GM10248 (cell line): ENCODE data around the gene CEPT1.

Source experiments
- CTCF ChIA-PET: fragments of 300-600 bp; sonication (Branson Sonifier 250); formaldehyde crosslinking; extraction: SDS; loops from one replicate; lab custom pipeline; 2021; ENCODE audit warnings: antibody characterized with exemption; lab: Yijun Ruan, JAX
- POLR2A ChIA-PET: fragments of 350-650 bp; sonication (Branson Sonifier 250); formaldehyde crosslinking; extraction: SDS; loops from one replicate; lab custom pipeline; 2020; ENCODE audit warnings: antibody characterized with exemption; lab: Yijun Ruan, JAX
- DNase-seq: peaks from one replicate; pipeline ENCODE4 v3.0.0; 2012; ENCODE audit errors: extremely low spot score
- CTCF ChIP-seq: IDR thresholded peaks from 2 replicates; pipeline ENCODE4 v1.5.1; 2012; ENCODE audit warnings: mild to moderate bottlenecking, low read depth; ENCODE audit errors: extremely low read depth, missing control alignments, control extremely low read depth

CEPT1 gene

DNA sequence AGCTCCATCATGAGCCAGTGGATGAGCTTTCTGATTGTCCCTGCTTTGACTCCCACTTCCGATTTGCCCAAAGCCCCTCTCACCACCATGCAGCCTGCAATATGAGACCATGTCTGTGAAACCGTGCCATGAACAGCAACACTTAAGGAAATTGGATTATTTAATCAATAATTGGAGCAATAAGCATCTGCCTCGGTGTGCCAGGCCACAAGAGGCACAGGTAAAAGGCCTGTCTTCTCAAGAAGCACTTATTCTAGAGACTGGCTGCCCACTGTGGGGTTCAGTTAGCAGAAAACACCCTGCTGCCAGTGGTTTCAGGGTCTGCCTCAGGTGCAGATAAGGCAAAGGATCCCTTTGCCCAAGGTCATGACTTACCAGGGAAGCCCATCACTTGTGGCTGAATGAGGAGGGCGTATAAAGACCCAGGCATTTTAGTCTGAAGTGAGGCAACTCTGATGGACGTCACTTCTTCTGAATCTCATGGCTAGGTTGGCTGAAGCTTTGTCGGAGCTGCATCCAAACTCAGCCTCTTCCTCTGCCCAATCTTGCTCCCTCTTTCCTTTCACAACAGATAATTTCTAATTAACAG, 80.4 kb downstream of the CEPT1 start:
- no peak for TF ChIP-seq CTCF
- CTCF ChIA-PET = interaction anchor here (0.7 to 11.1 kb wide), 16 partner anchors 11 to 288 kb away, joined by 3 to 158 read pairs (median 4); partner anchors contain the start of genes CEPT1, DENND2D, DRAM2 and WDR77
- no peak for DNase-seq
- POLR2A ChIA-PET = interaction anchor here (0.6 to 1.9 kb wide), 5 partner anchors 7 to 81 kb away, joined by 3 to 7 read pairs (median 5); partner anchors contain the start of genes CEPT1 and DRAM2

DNA sequence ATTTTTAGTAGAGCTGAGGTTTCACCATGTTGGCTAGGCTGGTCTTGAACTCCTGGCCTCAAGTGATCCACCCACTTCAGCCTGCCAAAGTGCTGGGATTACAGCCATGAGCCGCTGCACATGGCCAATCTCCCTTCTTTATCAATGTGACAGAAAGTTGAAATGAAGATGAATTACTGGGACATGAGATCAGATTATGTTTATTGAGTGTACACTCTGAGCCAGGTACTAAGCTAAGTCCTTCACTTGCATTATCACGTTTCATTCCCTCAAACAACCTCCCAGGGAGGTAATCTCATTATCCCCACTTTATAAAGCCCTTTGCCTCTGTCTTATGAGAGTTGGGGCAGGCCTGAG, 81.2 kb downstream of the CEPT1 start:
- ChIA-PET POLR2A (interaction anchor here (0.8 to 1.9 kb wide), 3 partner anchors 17 to 22 kb away, joined by 5 to 7 read pairs (median 6); no protein-coding TSS in a partner anchor), CTCF (interaction anchor here (0.8 to 11.1 kb wide), 12 partner anchors 10 to 261 kb away, joined by 3 to 158 read pairs (median 4); partner anchors contain the start of gene DENND2D)
- TF ChIP-seq CTCF = no peak
- DNase-seq = no peak

DNA sequence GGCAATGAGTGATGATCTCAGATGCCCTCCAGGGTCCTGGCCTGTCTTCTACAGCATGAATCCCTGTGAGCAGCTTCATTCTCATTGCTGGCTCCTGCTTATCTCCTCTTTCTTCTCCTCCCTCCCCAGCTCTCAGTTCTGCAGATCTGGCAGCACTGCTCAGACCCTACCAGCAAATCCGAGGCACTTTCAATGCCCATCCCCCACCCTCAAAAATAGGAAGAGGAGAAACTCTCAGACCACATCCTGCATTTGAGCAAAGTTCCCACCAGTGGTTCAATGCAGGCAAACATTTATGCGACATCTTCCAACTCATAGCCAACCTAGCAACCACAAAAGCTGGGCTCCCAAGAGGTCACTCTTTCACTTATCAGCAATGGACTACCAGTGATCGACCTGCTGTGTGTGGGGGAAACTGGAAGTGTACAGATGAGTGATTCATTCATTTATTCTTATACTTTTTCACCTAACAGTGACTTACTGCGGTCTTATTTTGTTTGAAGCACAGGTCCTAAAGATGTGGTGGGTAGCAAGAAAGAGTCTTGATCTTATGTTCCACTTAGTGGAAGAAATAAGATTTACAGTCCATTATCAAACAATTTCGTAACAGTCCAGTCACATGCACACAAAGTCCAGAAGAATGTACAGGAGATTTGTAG, 81.7 kb downstream of the CEPT1 start:
- DNase-seq = peak; percentile 69
- CTCF ChIA-PET = interaction anchor here (0.8 to 11.1 kb wide), 12 partner anchors 10 to 260 kb away, joined by 3 to 158 read pairs (median 4); partner anchors contain the start of gene DENND2D
- TF ChIP-seq CTCF = no peak
- POLR2A ChIA-PET = interaction anchor here (1.5 to 1.9 kb wide), 2 partner anchors 18 to 19 kb away, joined by 5 to 7 read pairs; no protein-coding TSS in a partner anchor

GRCh38 chr1:111222308-111223125, 82.5 kb downstream of the CEPT1 start:
- POLR2A ChIA-PET = interaction anchor here (0.8 to 1.9 kb wide), 2 partner anchors 19 to 23 kb away, joined by 4 to 7 read pairs; no protein-coding TSS in a partner anchor
- CTCF ChIA-PET = interaction anchor here (0.7 to 11.1 kb wide), 31 partner anchors 8 to 545 kb away, joined by 3 to 158 read pairs (median 5); partner anchors contain the start of gene DENND2D
- peak; percentile 82 for TF ChIP-seq CTCF
- peak; percentile 68 for DNase-seq

DNA sequence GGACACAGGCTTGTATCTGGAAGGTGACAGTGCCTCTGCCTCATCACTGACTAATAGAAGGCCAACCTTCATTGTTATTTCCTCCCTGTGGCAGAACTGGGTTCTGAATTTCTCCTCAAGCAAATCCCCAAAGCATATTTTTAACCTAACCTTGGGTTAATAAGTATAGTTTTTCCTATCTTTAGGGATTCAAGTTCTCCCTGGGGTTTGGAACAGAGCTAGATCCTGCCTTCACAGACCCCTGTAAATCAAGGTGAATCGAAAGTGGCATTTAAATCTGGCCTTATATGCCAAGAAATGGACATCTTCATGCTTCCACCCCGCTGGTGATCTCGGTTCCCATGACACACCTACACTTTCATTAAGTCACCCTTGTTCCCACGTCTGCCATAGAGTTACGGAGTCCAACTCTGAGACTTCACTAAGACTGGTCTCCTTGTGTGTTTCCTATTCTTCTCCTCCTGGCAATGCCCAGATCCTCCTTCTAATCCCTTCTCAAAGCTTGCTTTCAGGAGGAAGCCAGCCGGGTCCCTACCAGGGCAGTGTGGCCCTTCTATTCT, 83.2 kb downstream of the CEPT1 start:
- no peak for TF ChIP-seq CTCF
- POLR2A ChIA-PET = interaction anchor here (0.8 kb wide), 1 partner anchor 24 kb away, joined by 4 read pairs; no protein-coding TSS in a partner anchor
- DNase-seq = no peak
- CTCF ChIA-PET = interaction anchor here (0.7 to 11.1 kb wide), 35 partner anchors 9 to 546 kb away, joined by 3 to 158 read pairs (median 5); partner anchors contain the start of gene DENND2D

DNA sequence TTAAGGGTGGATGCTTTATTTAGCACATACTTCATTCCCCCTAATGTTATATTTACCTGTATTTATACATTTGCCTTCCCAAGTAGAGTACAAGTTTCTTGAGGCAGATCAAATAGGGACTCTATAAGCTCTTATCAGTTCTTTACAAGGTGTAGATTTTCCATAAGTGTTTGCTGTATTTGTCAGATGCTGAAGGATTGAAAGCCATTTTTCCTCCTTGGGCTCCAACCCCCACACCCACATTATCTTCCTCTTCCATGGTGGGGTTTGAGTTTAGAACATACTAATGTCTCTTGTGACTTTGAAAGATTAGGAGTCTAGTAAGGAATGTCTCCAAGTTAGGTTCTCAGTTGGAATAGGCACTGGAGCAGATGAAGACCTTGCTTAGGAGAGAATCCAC, 85.1 kb downstream of the CEPT1 start:
- ChIA-PET POLR2A (no interaction called here), CTCF (interaction anchor here (1.0 to 3.4 kb wide), 2 partner anchors 175 to 216 kb away, joined by 3 to 17 read pairs; no protein-coding TSS in a partner anchor)
- no peak for DNase-seq
- TF ChIP-seq CTCF = no peak
